ENCODE results near the gene ENTPD5. TPM values are rescaled to one million over a fixed set of nuclear protein-coding genes. Genes with fewer than 3 reads are reported as not detected.
"Not testable (repeated sequence)": the region's sequence is repeated elsewhere in the genome, so short reads cannot be mapped to it uniquely, and the experiment has no call there.

Gene ENTPD5
- total RNA-seq, 1 donor from 2014 or later = 15.5 TPM

DNA sequence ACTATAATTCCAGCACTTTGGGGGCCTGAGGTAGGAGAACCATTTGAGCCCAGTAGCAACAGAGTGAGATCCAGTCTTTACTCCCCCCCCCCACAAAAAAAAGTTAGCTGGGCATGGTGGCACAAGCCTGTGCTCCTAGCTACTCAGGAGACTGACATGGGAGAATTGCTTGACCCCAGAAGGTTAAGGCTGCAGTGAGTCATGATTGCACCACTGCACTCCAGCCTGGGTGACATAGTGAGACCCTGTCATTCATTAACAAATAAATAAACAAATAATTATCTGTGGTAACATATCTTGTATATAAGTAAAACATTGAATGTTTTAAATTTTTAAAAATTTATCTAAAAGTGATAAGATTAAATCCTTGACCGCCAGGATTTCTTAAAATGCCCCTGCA is 4.8 kb downstream of the ENTPD5 start:
- no peak for ATAC-seq
- no peak for DNase-seq (ENCODE audit: low spot score)
- intact Hi-C loops (cut with DNase I) = no loop called here

DNA sequence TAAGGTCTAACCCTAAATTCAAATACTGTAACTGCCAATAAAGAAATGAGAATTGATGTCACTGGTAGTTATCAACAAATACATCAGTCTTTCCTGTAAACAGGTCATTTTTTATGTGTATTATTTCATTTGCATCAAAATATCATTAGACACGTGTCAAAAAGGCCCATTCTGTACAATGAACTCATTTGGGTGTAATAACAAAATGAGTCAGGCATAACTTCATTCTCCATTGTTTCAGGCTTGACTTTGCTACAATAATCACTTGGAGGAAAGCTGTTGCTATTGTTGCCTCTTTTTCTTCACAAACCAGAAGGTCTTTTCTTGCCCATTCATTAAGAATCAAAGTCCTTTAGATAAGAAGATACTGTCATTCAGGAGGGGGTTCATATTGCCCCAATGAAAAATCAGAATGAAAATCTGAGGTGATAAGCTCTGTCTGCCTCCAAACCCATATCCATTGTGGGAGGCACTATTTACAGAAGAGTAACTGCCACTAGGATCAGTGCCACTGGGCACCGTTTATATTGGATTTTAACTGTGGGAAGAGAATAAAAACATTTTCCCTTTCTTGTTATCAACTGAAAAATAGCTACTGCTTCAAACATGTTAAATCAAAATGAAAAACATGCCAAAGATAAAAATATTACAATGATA is 10.1 kb downstream of the ENTPD5 start:
- ATAC-seq (no peak), DNase-seq (ENCODE audit: low spot score) (no peak)
- intact Hi-C loops (cut with DNase I) = no loop called here

GRCh38 chr14:74005664-74006063 is 13.4 kb downstream of the ENTPD5 start:
- ATAC-seq; intact Hi-C loops (cut with DNase I): not testable (repeated sequence)

GRCh38 chr14:73998726-73999125 is 20.4 kb downstream of the ENTPD5 start:
- DNase-seq (ENCODE audit: low spot score) (no peak), ATAC-seq (no peak)
- intact Hi-C loops (cut with DNase I) = no loop called here

More at GRCh38 chr14:74005664-74006063, 13.4 kb downstream of the ENTPD5 start:
- DNase-seq (ENCODE audit: low spot score) = not testable (repeated sequence)

DNA sequence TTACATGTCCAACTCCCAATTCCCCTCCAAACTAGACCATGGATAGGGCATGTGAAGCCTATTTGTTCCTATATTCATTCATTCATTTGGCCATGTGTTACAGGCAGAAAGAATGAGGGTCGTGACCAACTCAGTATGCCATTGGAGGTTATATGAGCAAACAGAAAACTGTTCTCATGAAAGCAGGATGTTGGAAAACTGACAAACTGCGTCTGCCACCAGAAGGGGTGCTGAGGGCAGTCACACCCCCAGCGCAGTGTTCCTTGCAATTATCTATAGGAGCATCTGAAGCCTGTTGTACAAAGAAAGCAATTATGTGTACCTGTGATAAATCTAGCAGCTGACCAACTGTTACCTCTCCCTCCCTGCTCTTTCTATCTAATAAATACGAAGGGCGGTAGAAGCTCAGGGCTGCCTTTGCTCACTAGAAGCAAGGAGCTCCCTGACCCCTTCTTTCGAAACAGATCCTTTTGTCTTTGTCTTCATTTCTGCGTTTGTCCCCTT is 21.1 kb downstream of the ENTPD5 start:
- no peak for ATAC-seq
- no peak for DNase-seq (ENCODE audit: low spot score)
- intact Hi-C loops (cut with DNase I) = no loop called here

GRCh38 chr14:73997108-73997943 is 21.8 kb downstream of the ENTPD5 start:
- intact Hi-C loops (cut with DNase I) = no loop called here
- no peak for ATAC-seq
- no peak for DNase-seq (ENCODE audit: low spot score)

DNA sequence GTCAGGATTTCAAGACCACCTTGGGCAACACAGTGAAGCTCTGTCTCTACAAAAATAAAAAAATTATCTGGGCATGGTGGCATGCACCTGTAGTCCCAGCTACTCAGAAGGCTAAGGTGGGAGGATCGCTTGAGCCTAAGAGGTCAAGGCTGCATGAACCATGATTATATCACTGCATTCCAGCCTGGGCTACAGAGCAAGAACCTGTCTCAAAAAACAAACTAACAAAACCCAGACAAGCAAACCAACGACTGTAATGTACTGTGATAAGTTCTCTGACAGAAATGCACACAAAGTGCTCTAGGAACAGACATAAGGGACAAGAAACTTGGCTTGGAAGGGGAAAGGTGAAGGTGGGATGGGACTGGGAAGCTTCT is 22.4 kb downstream of the ENTPD5 start:
- ATAC-seq (no peak), DNase-seq (ENCODE audit: low spot score) (no peak)
- intact Hi-C loops (cut with DNase I) = no loop called here

DNA sequence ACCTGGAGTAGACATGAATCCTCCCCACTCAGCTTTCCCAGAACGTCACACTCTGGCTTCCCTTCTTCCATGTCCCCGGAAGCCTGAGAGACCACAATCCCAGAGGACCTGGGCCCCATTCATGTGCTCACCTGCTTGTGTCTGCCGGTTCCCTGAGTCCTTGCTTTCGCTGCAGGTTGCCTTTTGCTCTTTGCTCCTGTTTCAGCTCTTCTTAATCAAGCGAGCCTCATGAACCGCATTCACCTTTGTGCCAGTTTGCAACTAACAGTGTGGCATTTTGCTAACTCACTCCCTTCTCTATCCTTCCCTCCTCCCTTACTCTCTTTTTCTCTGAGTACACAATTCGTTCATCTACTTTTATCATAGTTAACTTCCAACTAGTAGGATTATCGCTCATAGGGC is 23.1 kb downstream of the ENTPD5 start:
- ATAC-seq (no peak), DNase-seq (ENCODE audit: low spot score) (no peak)
- intact Hi-C loops (cut with DNase I) = no loop called here

- DNase-seq (ENCODE audit: low spot score); ATAC-seq; intact Hi-C loops (cut with DNase I): not testable (repeated sequence)
These were observed 24.2 kb downstream of the ENTPD5 start for GRCh38 chr14:73994926-73995325.

DNA sequence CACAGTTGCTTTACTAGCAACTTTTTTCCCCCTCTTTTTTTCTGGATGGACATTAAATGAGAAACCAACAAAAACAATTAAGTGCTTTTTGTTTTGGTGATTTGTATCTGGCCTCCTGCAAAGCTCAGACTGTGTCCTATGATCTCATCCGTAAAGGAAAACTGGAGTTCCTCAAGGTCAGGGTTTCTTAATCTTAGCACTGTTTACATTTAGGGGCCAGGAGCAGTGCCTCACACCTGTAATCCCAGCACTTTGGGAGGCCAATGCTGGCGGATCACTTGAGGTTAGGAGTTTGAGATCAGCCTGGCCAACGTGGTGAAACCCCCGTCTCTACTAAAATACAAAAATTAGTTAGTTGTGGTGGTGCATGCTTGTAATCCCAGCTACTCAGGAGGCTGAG is 28.0 kb downstream of the ENTPD5 start:
- intact Hi-C loops (cut with DNase I) = no loop called here
- DNase-seq (ENCODE audit: low spot score) (no peak), ATAC-seq (no peak)

- ATAC-seq; intact Hi-C loops (cut with DNase I); DNase-seq (ENCODE audit: low spot score): not testable (repeated sequence)
These were observed 30.4 kb downstream of the ENTPD5 start for GRCh38 chr14:73988656-73989055.

DNA sequence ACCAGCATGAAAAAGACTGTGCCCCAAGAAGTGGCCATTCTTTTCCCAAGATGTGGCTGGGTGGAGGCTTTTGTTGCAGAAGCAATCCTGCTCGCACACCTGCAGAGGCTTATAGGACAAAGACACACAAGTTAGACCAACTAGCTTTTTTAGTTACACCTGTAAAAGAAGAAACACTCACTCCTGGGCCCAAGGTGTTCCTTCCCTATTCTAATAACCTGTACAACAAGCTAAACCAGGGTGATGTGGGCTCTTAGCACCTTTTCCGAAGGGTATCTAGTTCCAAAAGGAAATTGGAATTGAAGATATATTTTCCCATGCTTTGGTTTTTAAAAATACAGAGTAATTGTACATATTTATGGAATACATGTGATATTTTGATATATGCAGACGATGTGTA is 31.0 kb downstream of the ENTPD5 start:
- intact Hi-C loops (cut with DNase I) = no loop called here
- ATAC-seq = no peak

DNA sequence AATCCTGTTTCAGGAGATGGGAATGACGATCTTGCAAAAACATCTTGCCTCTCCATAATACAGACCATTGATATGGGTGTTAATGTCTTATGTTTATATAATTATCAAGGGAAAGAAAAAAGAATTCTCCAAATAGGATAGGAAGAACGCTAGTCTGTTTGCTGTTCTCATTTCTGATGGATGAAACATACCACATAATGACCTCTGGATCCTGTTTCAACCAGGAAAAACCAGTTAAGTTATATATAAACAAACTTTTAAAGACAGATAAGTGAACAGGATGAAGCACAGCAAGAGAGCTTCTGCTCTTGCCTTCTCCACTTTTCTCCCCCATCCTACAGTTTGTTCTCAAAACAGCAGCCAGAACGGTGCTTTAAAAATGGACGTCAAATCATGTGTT is 41.2 kb downstream of the ENTPD5 start:
- ATAC-seq = no peak
- intact Hi-C loops (cut with DNase I) = no loop called here
- no peak for DNase-seq (ENCODE audit: low spot score)

More for the DNA sequence above, 31.0 kb downstream of the ENTPD5 start:
- DNase-seq (ENCODE audit: low spot score) = no peak

GRCh38 chr14:73976125-73976524 is 43.0 kb downstream of the ENTPD5 start:
- intact Hi-C loops (cut with DNase I) = no loop called here
- ATAC-seq = no peak
- DNase-seq (ENCODE audit: low spot score) = no peak

- DNase-seq (ENCODE audit: low spot score) (no peak), ATAC-seq (no peak)
- intact Hi-C loops (cut with DNase I) = no loop called here
These were observed 45.6 kb downstream of the ENTPD5 start for GRCh38 chr14:73973497-73973896.

DNA sequence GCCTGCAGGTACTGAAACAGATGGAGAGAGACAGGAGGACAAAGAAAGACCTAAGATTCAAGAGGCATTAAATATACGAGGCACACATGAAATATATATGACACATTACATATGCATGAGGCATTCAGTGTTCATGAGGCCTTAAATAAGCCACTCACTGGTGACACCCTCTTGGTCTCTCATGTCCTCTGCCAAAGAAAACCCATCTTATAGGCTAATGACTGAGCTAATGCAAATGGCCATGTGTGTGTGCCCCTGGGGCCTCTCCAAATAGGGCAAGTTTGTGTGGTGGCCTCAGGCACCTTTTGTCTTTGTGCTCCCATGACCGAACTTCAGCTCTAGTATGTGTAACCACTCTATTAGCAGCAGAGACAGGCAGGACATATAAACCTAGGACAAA is 50.2 kb downstream of the ENTPD5 start:
- no peak for DNase-seq (ENCODE audit: low spot score)
- no peak for ATAC-seq
- intact Hi-C loops (cut with DNase I) = no loop called here

DNA sequence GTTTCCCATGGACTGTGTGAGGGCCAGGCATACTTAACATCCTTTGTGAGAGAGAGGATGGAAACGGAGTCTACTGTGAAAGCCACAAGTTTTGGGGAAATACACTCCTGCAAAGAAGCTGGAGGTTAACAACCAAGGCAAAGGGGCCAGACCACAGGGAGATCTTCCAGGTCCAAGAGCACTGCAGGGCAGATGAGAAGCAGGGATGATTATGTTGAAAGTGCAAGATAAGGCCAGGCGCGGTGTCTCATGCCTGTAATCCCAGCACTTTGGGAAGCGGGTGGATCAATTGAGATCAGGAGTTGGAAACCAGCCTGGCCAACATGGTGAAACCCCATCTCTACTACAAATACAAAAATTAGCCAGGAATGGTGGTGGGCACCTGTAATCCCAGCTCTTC is 53.9 kb downstream of the ENTPD5 start:
- DNase-seq (ENCODE audit: low spot score) (no peak), ATAC-seq (no peak)
- intact Hi-C loops (cut with DNase I) = no loop called here

GRCh38 chr14:73961192-73961591 is 57.9 kb downstream of the ENTPD5 start:
- DNase-seq (ENCODE audit: low spot score) (no peak), ATAC-seq (no peak)
- intact Hi-C loops (cut with DNase I) = no loop called here

DNA sequence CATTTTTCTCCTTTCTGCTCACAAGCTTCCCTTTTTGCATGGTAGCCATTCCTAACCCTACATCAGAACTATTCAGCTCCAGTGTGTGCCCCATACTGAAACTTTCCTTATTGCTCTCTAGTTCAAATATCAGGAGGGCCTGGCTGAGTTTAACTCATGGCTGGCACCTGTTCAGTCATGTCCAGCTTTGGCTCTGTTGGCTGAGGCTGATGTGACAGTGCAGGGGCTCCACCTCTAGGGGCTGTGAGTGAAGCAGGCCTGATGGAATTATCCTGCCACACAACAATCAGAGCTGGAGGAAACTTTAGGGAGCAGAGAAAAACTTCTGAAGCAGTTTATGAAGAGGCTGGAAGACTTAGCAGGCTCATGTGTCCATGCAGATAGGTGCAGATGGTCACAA is 60.5 kb downstream of the ENTPD5 start:
- no peak for ATAC-seq
- DNase-seq (ENCODE audit: low spot score) = no peak
- intact Hi-C loops (cut with DNase I) = no loop called here

GRCh38 chr14:73955674-73956073 is 63.4 kb downstream of the ENTPD5 start:
- ATAC-seq (no peak), DNase-seq (ENCODE audit: low spot score) (no peak)
- intact Hi-C loops (cut with DNase I) = no loop called here

All from sciatic nerve (tissue), 2 donors.